ENCODE measurements around the gene PTPRCAP. TPM values are rescaled to one million over a fixed set of nuclear protein-coding genes. Genes with fewer than 3 reads are reported as not detected.

PTPRCAP gene
- total and polyA plus RNA-seq, 4 donors, result 2.9 to 6.2 (median 4.5) TPM

- 88% methylated on average over 24 of the region's 24 CpGs for whole genome bisulfite sequencing
- no peaks in the 10 kb centered on the region for H3K9me3 ChIP-seq (ENCODE audit: control insufficient read depth in 4 of 4, low read length in 3 of 4)
- no peak overlapping the region for H3K9ac ChIP-seq (ENCODE audit: low read depth in 1 of 2, low read length in 2 of 2)
- H3K27me3 ChIP-seq (ENCODE audit: control insufficient read depth in 4 of 4, insufficient read depth in 4 of 4, low read length in 3 of 4), result no peaks in the 10 kb centered on the region
- no peak overlapping the region for H3K27ac ChIP-seq (ENCODE audit: low read depth in 1 of 2, low read length in 2 of 2)
- peaks cover 10 to 35% (median 19%) of the 10 kb centered on the region in 4 donors for H3K4me1 ChIP-seq (ENCODE audit: control insufficient read depth in 4 of 4, insufficient read depth in 4 of 4, low read length in 3 of 4)
- no peak for TF ChIP-seq HNF4G (IDR thresholded peaks at IDR 0.05)
- TF ChIP-seq RAD21 (IDR thresholded peaks at IDR 0.05), result no peak
- no peak for TF ChIP-seq TAF1 (conservative IDR thresholded peaks at IDR 0.05)
- no peak for TF ChIP-seq FOXA2 (IDR thresholded peaks at IDR 0.05)
- TF ChIP-seq SP1 (IDR thresholded peaks at IDR 0.05), result no peak
- TF ChIP-seq, protein P1, sequence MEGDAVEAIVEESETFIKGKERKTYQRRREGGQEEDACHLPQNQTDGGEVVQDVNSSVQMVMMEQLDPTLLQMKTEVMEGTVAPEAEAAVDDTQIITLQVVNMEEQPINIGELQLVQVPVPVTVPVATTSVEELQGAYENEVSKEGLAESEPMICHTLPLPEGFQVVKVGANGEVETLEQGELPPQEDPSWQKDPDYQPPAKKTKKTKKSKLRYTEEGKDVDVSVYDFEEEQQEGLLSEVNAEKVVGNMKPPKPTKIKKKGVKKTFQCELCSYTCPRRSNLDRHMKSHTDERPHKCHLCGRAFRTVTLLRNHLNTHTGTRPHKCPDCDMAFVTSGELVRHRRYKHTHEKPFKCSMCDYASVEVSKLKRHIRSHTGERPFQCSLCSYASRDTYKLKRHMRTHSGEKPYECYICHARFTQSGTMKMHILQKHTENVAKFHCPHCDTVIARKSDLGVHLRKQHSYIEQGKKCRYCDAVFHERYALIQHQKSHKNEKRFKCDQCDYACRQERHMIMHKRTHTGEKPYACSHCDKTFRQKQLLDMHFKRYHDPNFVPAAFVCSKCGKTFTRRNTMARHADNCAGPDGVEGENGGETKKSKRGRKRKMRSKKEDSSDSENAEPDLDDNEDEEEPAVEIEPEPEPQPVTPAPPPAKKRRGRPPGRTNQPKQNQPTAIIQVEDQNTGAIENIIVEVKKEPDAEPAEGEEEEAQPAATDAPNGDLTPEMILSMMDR (IDR thresholded peaks at IDR 0.05; ENCODE audit: low read depth, low read length, missing input control), result no peak
- TF ChIP-seq, protein P2, sequence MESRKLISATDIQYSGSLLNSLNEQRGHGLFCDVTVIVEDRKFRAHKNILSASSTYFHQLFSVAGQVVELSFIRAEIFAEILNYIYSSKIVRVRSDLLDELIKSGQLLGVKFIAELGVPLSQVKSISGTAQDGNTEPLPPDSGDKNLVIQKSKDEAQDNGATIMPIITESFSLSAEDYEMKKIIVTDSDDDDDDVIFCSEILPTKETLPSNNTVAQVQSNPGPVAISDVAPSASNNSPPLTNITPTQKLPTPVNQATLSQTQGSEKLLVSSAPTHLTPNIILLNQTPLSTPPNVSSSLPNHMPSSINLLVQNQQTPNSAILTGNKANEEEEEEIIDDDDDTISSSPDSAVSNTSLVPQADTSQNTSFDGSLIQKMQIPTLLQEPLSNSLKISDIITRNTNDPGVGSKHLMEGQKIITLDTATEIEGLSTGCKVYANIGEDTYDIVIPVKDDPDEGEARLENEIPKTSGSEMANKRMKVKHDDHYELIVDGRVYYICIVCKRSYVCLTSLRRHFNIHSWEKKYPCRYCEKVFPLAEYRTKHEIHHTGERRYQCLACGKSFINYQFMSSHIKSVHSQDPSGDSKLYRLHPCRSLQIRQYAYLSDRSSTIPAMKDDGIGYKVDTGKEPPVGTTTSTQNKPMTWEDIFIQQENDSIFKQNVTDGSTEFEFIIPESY (IDR thresholded peaks at IDR 0.05), result no peak
- no peak for TF ChIP-seq YY1 (IDR thresholded peaks at IDR 0.05)
- TF ChIP-seq REST (IDR thresholded peaks at IDR 0.05), result no peak
- no peak for TF ChIP-seq EGR1 (IDR thresholded peaks at IDR 0.05; ENCODE audit: low read depth in 2 of 2)
- TF ChIP-seq FOXA1 (IDR thresholded peaks at IDR 0.05), result no peak
- TF ChIP-seq JUND (IDR thresholded peaks at IDR 0.05), result no peak
- TF ChIP-seq NR2F2 (IDR thresholded peaks at IDR 0.05), result no peak
- TF ChIP-seq HNF4A (conservative IDR thresholded peaks at IDR 0.05), result no peak
- peaks cover 20 to 36% (median 22%) of the 10 kb centered on the region in 4 donors for H3K36me3 ChIP-seq (ENCODE audit: control insufficient read depth in 4 of 4, insufficient read depth in 3 of 4, low read depth in 1 of 4, low read length in 3 of 4)
- no peak for DNase-seq (ENCODE audit: low spot score)
- no peak overlapping the region for H3K4me3 ChIP-seq (ENCODE audit: low read depth in 1 of 3, low read length in 3 of 3)
Measured at GRCh38 chr11:67397986-67398660, 39.4 kb downstream of the PTPRCAP start.

- Histone ChIP-seq H3K9ac (ENCODE audit: low read depth in 1 of 2, low read length in 2 of 2) (no peak overlapping the region), H3K4me3 (ENCODE audit: low read depth in 1 of 3, low read length in 3 of 3) (no peak overlapping the region), H3K4me1 (ENCODE audit: control insufficient read depth in 4 of 4, insufficient read depth in 4 of 4, low read length in 3 of 4) (peaks cover 8 to 37% (median 21%) of the 10 kb centered on the region in 4 donors), H3K36me3 (ENCODE audit: control insufficient read depth in 4 of 4, insufficient read depth in 3 of 4, low read depth in 1 of 4, low read length in 3 of 4) (peaks cover 20 to 36% (median 22%) of the 10 kb centered on the region in 4 donors), H3K27me3 (ENCODE audit: control insufficient read depth in 4 of 4, insufficient read depth in 4 of 4, low read length in 3 of 4) (no peaks in the 10 kb centered on the region), H3K9me3 (ENCODE audit: control insufficient read depth in 4 of 4, low read length in 3 of 4) (no peaks in the 10 kb centered on the region), H3K27ac (ENCODE audit: low read depth in 1 of 2, low read length in 2 of 2) (no peak overlapping the region)
- no peak for DNase-seq (ENCODE audit: low spot score)
- TF ChIP-seq, protein P1 (IDR thresholded peaks at IDR 0.05; ENCODE audit: low read depth, low read length, missing input control), result no peak
- TF ChIP-seq EGR1 (IDR thresholded peaks at IDR 0.05; ENCODE audit: low read depth in 2 of 2), result no peak
- no peak for TF ChIP-seq TAF1 (conservative IDR thresholded peaks at IDR 0.05)
- TF ChIP-seq FOXA2 (IDR thresholded peaks at IDR 0.05), result no peak
- TF ChIP-seq HNF4G (IDR thresholded peaks at IDR 0.05), result no peak
- no peak for TF ChIP-seq ATF3 (IDR thresholded peaks at IDR 0.05)
- no peak for TF ChIP-seq HNF4A (conservative IDR thresholded peaks at IDR 0.05)
- no peak for TF ChIP-seq NR2F2 (IDR thresholded peaks at IDR 0.05)
- TF ChIP-seq RAD21 (IDR thresholded peaks at IDR 0.05), result no peak
- no peak for TF ChIP-seq GABPA (IDR thresholded peaks at IDR 0.05 in 1 of 2, conservative IDR thresholded peaks at IDR 0.05 in 1 of 2)
- 89% methylated on average over 6 of the region's 6 CpGs for WGBS
Measured at GRCh38 chr11:67397536-67397935, 39.9 kb downstream of the PTPRCAP start.

Data from liver (tissue), 9 donors.